Measurements from ENCODE around the gene EDRF1. TPM values are rescaled to one million over a fixed set of nuclear protein-coding genes. Genes with fewer than 3 reads are reported as not detected.

The EDRF1 gene
- total RNA-seq (2022; extraction: Qiagen RNA extraction; ENCODE audit: low read depth): 16.4 to 18.9 TPM (median 16.7 TPM) in 5 replicates

DNA sequence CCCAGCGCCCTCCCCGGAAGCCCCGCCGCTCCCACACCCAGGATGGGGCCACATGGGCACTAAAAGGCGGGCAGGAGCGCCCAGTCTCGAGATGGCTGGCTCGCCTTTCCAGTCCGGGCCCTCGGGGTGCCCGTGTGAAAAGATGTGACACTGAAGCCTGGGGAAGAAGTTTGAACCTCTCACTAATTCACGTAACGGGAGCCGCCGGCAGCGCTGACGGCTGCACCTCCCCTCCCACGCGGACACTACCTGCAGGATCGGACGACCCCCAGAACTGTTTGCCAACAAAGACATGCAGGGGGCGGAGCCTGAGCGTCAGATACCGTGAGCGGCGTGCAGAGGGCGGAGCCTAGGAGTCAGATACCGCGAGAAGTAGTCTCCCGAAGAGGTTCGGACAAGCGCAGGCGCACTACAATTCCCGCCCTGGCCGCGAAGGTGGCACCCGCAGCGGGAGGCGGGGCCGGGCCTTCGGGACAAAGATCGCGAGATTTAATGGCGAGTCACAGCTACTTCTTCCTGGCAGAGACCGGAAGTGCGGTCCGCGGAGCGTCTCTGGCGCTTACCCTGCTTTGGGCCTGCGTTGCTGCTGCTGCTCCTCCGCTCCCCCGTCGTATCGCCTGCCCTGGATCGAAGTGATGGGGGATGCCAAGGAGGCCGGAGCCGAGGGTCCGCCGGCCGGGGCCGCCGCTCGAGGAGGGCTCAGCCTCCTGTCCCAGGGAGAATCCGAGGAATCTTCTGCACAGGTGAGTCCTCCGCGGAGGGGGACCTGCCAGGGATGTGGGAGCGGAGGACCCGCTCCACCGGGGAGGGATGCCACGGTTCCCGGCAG, at the start of gene EDRF1:
EDRF1 (plus strand) TSS at position 537 of the 829 bp plus-strand sequence; CDS start at position 636, 99 bp downstream.

GRCh38 chr10:125683063-125683462, 36.4 kb upstream of the EDRF1 start, which contains the start of gene TEX36:
Gene TEX36, minus strand, starts transcription at chr10:125683163. Its CDS starts 174 bp downstream, at chr10:125682989.

GRCh38 chr10:125775491-125776106, 56.1 kb downstream of the EDRF1 start, which contains the start of gene MMP21:
Gene MMP21, minus strand, starts transcription at chr10:125775821. Its CDS starts 0 bp downstream, at chr10:125775821.

Other genes starting within 250 kb of the EDRF1 start
- gene TEX36, start 36.5 kb upstream of the EDRF1 start, total RNA-seq (2022; extraction: Qiagen RNA extraction; ENCODE audit: low read depth): not detected in 5 replicates
- 0.13 TPM in 1 of 5 replicates, not detected in the others for gene MMP21, start 56.1 kb downstream of the EDRF1 start, total RNA-seq (2022; extraction: Qiagen RNA extraction; ENCODE audit: low read depth)
- gene UROS, start 103.5 kb downstream of the EDRF1 start, total RNA-seq (2022; extraction: Qiagen RNA extraction; ENCODE audit: low read depth): 59.8 to 62.7 TPM (median 61.0 TPM) in 5 replicates
- 116 to 138 TPM (median 121 TPM) in 5 replicates for gene BCCIP, start 103.8 kb downstream of the EDRF1 start, total RNA-seq (2022; extraction: Qiagen RNA extraction; ENCODE audit: low read depth)
- 34.7 to 53.3 TPM (median 46.1 TPM) in 5 replicates for gene DHX32, start 161.6 kb downstream of the EDRF1 start, total RNA-seq (2022; extraction: Qiagen RNA extraction; ENCODE audit: low read depth)
- gene FANK1, start 176.9 kb downstream of the EDRF1 start, total RNA-seq (2022; extraction: Qiagen RNA extraction; ENCODE audit: low read depth): 3.1 to 3.8 TPM (median 3.7 TPM) in 5 replicates

Measured in A549 treated with CpdA at 1 μM for 4 hours (cell line).